ENCODE measurements around the gene MACROD2.

GRCh38 chr20:14260367-14260766 lies 265.1 kb downstream of the MACROD2 start:
- TF ChIP-seq EP300 (IDR thresholded peaks at IDR 0.05; ENCODE audit: low read depth) (no peak), POLR2A (IDR thresholded peaks at IDR 0.05) (no peak), CTCF (IDR thresholded peaks at IDR 0.05) (no peak)
